ENCODE measurements around the gene TAF11L14. TPM values are rescaled to one million over a fixed set of nuclear protein-coding genes. Genes with fewer than 3 reads are reported as not detected.
"Not testable (repeated sequence)": the region's sequence is repeated elsewhere in the genome, so short reads cannot be mapped to it uniquely, and the experiment has no call there.

Gene TAF11L14
- total RNA-seq, 1 experiment from 2014 or later: not detected

- H4K20me1 ChIP-seq (ENCODE audit: control insufficient read depth, insufficient read depth, insufficient read length); H4K5ac ChIP-seq (ENCODE audit: insufficient read length, low read depth, low read length); H4K8ac ChIP-seq (replicated peaks; ENCODE audit: insufficient read length, low read depth, low read length); H3K27ac ChIP-seq (ENCODE audit: insufficient read length, low read depth, low read length); H3K4me2 ChIP-seq (ENCODE audit: insufficient read depth, insufficient read length, low read length); H3K4ac ChIP-seq (ENCODE audit: low read depth, low read length); H3K18ac ChIP-seq (ENCODE audit: insufficient read length, low read depth, low read length); H2AK5ac ChIP-seq (ENCODE audit: insufficient read length, low read length); H3K23me2 ChIP-seq (ENCODE audit: insufficient read length, low read depth, low read length, poor library complexity, severe bottlenecking); H2BK120ac ChIP-seq (ENCODE audit: low read depth, low read length, poor library complexity, severe bottlenecking); H3K79me2 ChIP-seq (ENCODE audit: insufficient read depth, low read length); H3K4me1 Mint-ChIP-seq; H3K9me3 ChIP-seq (ENCODE audit: control insufficient read depth, low read depth, low read length); H3K14ac ChIP-seq (ENCODE audit: insufficient read depth, low read length); H3K36me3 Mint-ChIP-seq (ENCODE audit: insufficient read depth in 1 of 3, low read depth in 3 of 3); H3K79me1 ChIP-seq (ENCODE audit: insufficient read depth, low read depth, low read length, poor library complexity, severe bottlenecking); H3T11ph ChIP-seq (ENCODE audit: low read length); H3K56ac ChIP-seq (ENCODE audit: insufficient read length, low read depth, low read length); H2AFZ ChIP-seq (ENCODE audit: low read length); H3K4me1 ChIP-seq (ENCODE audit: insufficient read depth, low read length); H3K23ac ChIP-seq (ENCODE audit: insufficient read length, low read depth, low read length); H4K91ac ChIP-seq (ENCODE audit: insufficient read length, low read depth, low read length); H2BK12ac ChIP-seq (ENCODE audit: insufficient read length, low read depth, low read length); H3K4me3 Mint-ChIP-seq; H2BK5ac ChIP-seq (ENCODE audit: insufficient read length, low read length); H3K27me3 ChIP-seq (ENCODE audit: insufficient read depth, low read length); H3K9me3 Mint-ChIP-seq; H3K9ac ChIP-seq (ENCODE audit: extremely low read depth, insufficient read length, low read length); DNase-seq; H3K27ac Mint-ChIP-seq; H2BK20ac ChIP-seq (ENCODE audit: low read depth, low read length, poor library complexity, severe bottlenecking); H2BK15ac ChIP-seq (ENCODE audit: low read depth, low read length); H3K27me3 Mint-ChIP-seq (ENCODE audit: low read depth): not testable (repeated sequence)
- WGBS (ENCODE audit: extremely low coverage, insufficient read length, low lambda C conversion rate): no CpG with 5 or more reads among the region's 15 CpGs
These were observed 36.5 kb upstream of the TAF11L14 start, which contains the start of gene TAF11L10 for GRCh38 chr5:17597728-17598127. Gene TAF11L10 (minus strand): TSS chr5:17597828.

DNA sequence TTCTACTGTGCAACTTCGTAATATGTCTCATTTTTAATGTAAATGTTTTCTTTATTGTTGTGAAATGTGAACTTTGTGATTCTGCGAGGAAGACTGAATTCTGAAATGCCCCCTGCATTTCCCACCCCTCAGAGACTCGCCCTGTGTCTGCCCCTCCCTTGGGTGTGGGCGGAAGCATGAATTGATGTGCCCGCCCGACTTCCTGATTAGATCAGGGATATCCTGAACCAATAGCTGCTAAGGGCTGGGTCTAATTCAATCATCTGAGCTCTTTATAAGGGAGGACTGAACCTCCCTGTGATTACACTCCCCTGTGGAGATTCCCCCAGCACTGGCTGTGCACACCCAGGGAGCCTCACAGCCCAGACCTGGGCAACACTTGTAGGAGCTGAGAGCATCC lies 30.4 kb upstream of the TAF11L14 start, which contains the start of gene TAF11L11:
Gene TAF11L11 (plus strand): TSS at position 304 of the 400 bp plus-strand sequence.
- H3K14ac ChIP-seq (ENCODE audit: insufficient read depth, low read length); H3K4ac ChIP-seq (ENCODE audit: low read depth, low read length); H4K5ac ChIP-seq (ENCODE audit: insufficient read length, low read depth, low read length); H4K91ac ChIP-seq (ENCODE audit: insufficient read length, low read depth, low read length); H2AK5ac ChIP-seq (ENCODE audit: insufficient read length, low read length); H3K4me3 Mint-ChIP-seq; H3K9ac ChIP-seq (ENCODE audit: extremely low read depth, insufficient read length, low read length); H3K23ac ChIP-seq (ENCODE audit: insufficient read length, low read depth, low read length); H3K27ac ChIP-seq (ENCODE audit: insufficient read length, low read depth, low read length); H2BK12ac ChIP-seq (ENCODE audit: insufficient read length, low read depth, low read length); H3T11ph ChIP-seq (ENCODE audit: low read length); H2AFZ ChIP-seq (ENCODE audit: low read length); H3K79me2 ChIP-seq (ENCODE audit: insufficient read depth, low read length); H3K56ac ChIP-seq (ENCODE audit: insufficient read length, low read depth, low read length); H3K9me3 ChIP-seq (ENCODE audit: control insufficient read depth, low read depth, low read length); H3K9me3 Mint-ChIP-seq; H3K27me3 Mint-ChIP-seq (ENCODE audit: low read depth); H3K4me1 Mint-ChIP-seq; H2BK120ac ChIP-seq (ENCODE audit: low read depth, low read length, poor library complexity, severe bottlenecking); H2BK20ac ChIP-seq (ENCODE audit: low read depth, low read length, poor library complexity, severe bottlenecking); H3K27me3 ChIP-seq (ENCODE audit: insufficient read depth, low read length); H3K36me3 Mint-ChIP-seq (ENCODE audit: insufficient read depth in 1 of 3, low read depth in 3 of 3); H2BK5ac ChIP-seq (ENCODE audit: insufficient read length, low read length); H3K79me1 ChIP-seq (ENCODE audit: insufficient read depth, low read depth, low read length, poor library complexity, severe bottlenecking); H3K4me1 ChIP-seq (ENCODE audit: insufficient read depth, low read length); H3K27ac Mint-ChIP-seq; H3K23me2 ChIP-seq (ENCODE audit: insufficient read length, low read depth, low read length, poor library complexity, severe bottlenecking); DNase-seq; H4K20me1 ChIP-seq (ENCODE audit: control insufficient read depth, insufficient read depth, insufficient read length); H2BK15ac ChIP-seq (ENCODE audit: low read depth, low read length); H3K18ac ChIP-seq (ENCODE audit: insufficient read length, low read depth, low read length); H3K4me2 ChIP-seq (ENCODE audit: insufficient read depth, insufficient read length, low read length); H4K8ac ChIP-seq (replicated peaks; ENCODE audit: insufficient read length, low read depth, low read length): not testable (repeated sequence)
- no CpG with 5 or more reads among the region's 6 CpGs for WGBS (ENCODE audit: extremely low coverage, insufficient read length, low lambda C conversion rate)

All from H9 (cell line).